OCI-LY7 (cell line): ENCODE results near the gene DCLK1.

Source experiments
- EZH2phosphoT487 ChIP-seq: fragments of 200-600 bp; sonication (generic); IDR thresholded peaks from 2 replicates; pipeline ENCODE4 v1.6.1; 2018; ENCODE audit warnings: low read depth, borderline replicate concordance, mild to moderate bottlenecking, mixed run types, antibody characterized with exemption, low read length, moderate library complexity, mixed read lengths
- TF ChIP-seq, protein P1 (sequence below): fragments of 200-600 bp; sonication (generic); conservative IDR thresholded peaks from 2 replicates; pipeline ENCODE4 v1.5.1; 2014; ENCODE audit warnings: mild to moderate bottlenecking, antibody characterized with exemption, low read length, moderate library complexity, mixed read lengths

DNA sequence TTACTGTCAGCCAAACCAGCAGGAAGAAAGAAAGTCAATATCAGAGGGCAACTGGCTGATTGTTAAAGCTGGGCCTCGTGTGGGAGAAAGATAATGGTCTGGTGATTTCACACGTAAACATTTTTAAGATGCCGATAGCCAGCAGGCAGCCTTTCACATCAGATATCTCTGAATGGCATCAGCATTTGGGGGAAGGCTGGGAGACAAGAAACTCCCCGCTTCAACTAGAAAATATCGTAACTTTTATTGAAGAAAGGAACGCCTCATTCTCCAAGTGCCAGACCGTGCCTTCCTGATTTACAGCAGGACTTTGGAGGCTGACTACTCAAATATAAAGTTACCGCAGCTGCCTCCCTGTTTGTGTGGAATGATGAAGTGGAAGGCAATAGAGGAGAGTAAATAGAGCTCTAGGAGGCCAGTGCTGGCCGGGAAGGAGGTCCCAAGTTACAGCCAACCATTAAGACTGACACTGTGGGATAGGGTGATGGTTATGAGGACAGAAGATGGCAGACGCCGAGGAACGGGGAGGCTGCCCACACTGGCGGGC, 370.4 kb downstream of the DCLK1 start:
- TF ChIP-seq, protein P1, sequence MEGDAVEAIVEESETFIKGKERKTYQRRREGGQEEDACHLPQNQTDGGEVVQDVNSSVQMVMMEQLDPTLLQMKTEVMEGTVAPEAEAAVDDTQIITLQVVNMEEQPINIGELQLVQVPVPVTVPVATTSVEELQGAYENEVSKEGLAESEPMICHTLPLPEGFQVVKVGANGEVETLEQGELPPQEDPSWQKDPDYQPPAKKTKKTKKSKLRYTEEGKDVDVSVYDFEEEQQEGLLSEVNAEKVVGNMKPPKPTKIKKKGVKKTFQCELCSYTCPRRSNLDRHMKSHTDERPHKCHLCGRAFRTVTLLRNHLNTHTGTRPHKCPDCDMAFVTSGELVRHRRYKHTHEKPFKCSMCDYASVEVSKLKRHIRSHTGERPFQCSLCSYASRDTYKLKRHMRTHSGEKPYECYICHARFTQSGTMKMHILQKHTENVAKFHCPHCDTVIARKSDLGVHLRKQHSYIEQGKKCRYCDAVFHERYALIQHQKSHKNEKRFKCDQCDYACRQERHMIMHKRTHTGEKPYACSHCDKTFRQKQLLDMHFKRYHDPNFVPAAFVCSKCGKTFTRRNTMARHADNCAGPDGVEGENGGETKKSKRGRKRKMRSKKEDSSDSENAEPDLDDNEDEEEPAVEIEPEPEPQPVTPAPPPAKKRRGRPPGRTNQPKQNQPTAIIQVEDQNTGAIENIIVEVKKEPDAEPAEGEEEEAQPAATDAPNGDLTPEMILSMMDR, result no peak
- TF ChIP-seq EZH2phosphoT487, result no peak
